GM19328 (cell line): ENCODE data around the gene ZRANB3.

Source experiments
- ATAC-seq: cut with Tn5 transposase; IDR thresholded peaks from one replicate; pipeline ENCODE4 v1.9.1; 2021; ENCODE audit warnings: mild to moderate bottlenecking, moderate library complexity; ENCODE audit not compliant: unreplicated experiment

Gene ZRANB3

DNA sequence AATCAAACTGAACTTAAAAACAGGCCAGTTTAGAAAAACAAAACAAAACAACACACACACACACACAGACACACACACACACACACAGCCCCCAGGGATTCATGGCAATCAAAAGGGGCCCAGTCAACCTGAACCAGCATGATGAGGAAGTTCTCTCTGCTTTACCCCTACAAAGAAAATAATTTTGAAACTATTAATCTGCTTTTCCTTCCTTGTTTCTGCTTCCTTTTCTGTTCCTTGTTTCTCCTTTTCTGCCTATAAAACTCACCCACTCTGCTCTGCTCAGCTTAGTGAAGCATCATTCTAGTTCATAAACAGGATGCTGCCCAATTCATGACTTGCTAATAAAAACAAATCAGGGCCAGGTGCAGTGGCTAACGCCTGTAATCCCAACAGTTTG is 275.8 kb downstream of the ZRANB3 start:
- ATAC-seq = no peak

DNA sequence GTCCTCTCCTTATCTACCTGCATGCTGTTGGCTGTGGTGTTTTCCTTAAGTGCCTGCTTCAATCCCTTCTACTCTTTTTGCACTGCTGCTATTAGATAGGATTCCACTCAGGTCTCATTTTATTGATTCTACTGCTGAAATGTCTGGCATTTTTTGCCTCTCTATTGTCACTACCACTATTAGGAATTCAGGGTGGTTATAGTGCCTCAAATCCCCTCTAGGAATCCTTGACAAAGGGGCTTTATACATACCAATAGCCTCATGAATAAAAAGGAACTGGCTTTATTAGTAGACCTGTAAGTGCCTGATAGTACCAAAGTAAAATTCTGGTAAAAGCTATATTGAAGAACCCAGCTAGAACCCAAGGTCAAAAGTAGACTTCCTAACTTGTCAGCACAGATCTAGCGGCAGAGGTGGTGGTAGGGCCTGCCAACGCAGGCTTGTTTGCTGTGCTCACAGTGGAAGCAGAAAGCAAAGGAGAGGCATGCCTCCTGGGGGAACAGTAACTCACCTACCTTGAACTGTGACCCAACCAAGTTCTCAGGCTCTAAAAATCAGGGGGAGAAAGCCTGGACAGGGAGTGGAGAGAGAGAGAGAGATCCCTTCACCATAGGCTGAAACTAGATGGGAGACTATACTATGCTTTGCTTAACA is 278.1 kb downstream of the ZRANB3 start:
- no peak for ATAC-seq

DNA sequence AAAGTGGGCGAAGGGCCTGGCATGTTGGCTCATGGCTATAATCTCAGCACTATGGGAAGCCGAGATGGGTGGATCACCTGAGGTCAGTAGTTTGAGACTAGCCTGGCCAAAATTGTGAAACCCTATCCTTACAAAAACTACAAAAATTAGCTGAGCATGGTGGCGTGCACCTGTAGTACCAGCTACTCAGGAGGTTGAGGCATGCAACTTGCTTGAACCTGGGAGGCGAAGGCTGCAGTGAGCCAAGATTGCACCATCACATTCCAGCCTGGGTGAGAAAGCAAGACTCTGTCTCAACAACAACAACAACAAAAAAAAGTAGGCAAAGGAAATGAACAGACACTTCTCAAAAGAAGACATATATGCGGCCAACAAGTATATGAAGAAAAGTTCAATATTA is 282.4 kb downstream of the ZRANB3 start:
- no peak for ATAC-seq

DNA sequence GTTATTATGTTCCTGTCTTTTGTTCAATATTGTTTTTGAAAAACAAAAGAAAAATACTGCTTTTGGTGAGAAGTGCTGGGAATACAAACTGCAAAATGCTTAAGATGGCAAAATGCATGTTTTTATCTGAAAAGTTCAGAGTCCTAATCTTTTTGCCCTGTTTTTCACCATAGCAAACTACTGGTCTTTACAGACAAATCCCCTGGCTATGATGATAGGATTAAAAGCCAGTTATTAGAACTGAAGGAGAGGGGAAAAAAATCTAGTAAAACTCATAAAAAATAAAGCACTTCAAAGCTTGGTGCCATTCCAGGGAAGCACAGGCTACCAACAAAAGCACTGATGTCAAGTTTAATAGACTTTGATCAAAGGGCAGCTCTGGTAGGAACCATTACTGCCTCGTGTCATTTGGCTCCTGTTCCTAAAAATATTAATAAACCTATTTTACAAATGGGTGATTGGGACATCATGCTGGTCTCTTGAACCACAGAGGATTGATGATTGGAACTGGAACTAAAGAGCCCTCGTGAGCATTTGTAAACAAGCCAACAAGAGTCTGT is 284.2 kb downstream of the ZRANB3 start:
- no peak for ATAC-seq

DNA sequence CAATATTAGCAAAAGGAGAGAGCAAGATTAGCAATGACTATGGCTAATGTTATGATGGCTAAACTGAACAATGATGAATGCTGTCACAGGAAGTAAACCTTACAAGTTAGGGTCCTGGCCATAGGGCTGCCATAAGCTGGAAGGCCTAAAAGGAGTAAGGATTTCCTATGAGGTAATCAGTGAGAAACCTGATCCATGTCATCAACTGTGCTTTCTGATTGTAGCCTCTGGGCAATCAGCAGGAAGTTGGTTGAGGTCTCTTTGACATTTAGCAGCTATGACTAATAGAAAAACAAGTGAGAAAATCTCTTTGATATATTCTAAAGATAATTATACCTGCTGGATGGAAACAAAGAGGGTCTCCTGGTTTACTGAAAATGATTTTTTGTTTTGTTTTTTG is 285.9 kb downstream of the ZRANB3 start:
- ATAC-seq = no peak

DNA sequence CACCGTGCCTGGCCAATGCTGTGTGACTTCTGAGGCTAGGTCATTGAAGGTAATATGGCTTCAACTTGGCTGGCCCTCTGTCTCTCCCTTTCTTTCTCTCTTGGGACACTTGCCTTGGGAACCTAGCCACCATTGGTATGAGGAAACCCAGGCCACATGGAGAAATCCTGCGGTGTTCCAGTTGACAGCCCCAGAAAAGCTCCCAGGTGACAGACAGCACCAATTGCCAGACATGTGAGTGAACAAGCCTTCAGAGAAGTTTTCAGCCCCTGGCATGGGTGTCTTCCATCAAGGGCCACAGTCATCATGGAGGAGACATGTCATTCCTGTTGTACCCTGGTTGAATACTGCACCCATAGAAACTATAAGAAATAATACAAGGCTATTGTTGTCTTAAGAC is 292.4 kb downstream of the ZRANB3 start:
- ATAC-seq = no peak

DNA sequence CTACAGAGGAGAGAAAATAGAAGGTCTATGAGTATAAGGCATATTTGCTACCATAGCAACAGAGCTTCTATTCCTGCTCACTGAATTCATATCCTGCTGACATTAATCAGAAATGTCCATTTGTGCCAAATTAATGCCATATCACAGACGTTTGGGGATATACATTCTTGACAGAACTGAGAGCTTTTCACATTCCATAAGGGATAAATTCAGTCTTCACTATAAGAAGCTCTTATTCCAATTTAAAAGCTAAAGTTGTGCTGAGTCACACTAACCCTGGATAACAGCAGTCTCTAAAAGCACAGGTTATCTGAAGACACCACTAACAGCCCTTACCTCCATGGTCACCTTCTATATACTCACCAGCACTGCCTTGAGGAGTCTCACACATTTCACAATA is 300.9 kb downstream of the ZRANB3 start:
- ATAC-seq = no peak

DNA sequence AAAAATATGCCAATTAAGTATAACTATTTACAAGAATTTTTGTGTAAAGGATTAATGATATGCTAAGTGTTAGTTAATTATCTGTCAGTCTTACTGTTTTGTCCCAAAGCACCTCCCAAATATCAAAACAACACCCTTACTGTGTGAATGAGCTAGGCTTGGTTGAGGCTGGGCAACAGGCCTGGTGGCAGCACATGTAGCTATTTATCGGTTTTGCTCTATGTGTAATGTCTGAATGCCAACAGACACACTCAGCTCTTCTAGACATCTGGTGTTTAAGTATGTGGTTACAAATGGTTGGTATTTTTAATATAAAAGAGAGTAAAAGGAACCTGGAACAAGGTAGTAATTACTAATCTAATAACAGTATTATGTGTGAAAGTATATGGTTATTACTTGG is 303.6 kb downstream of the ZRANB3 start:
- no peak for ATAC-seq

DNA sequence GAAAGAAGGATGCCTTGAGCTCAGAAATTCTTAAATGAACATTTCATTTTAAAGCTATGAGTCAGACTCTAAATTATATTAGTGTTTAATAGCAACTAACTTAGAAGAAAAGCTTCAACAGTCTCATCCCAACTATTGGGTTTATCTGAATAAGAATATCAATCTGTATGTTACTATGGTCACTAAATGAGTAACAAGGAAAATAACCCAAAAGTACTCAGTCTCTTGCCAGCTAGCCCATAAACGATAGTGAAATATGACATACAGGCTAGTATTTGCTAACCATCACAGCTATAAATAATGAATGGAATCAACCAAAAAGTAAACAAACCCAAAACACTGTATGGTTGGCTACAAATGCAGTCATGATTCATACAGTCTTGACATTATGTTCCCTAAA is 304.1 kb downstream of the ZRANB3 start:
- no peak for ATAC-seq

DNA sequence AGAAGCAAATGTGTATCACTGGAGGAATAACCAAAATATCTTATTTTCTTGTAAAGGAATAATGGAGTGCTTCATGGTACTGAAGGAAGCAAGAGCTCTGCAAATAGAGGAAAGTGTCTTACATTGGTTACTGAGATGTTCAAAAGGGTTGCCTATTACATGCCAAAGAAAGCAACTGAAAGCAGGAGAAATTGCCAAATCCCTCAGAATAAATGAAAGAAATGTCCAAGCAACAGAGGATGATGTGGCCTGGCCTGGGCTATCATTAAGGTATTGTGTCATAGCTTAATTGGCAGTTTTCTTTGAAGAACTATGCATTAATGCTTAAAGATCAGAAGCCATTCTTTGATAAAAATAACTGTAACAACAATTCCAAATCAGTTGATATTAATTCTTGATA is 305.2 kb downstream of the ZRANB3 start:
- no peak for ATAC-seq

DNA sequence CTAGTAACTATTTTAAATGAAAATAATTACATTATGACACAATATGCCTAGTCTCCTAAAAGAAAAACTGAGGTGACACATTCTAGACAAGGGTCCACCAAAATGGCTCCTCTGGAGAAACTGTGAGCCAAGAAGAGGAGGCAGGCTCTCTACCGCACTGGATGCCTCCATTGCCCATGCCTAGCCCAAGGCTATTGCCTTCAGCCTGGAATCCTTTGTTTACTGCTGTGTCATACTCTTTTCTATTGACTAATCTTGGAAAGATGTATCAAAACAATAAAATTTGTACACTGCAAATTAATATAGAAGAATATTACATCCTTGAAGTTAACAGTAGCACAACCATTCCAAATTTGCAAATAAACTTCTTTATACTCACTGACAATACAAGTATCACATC is 311.8 kb downstream of the ZRANB3 start:
- no peak for ATAC-seq

DNA sequence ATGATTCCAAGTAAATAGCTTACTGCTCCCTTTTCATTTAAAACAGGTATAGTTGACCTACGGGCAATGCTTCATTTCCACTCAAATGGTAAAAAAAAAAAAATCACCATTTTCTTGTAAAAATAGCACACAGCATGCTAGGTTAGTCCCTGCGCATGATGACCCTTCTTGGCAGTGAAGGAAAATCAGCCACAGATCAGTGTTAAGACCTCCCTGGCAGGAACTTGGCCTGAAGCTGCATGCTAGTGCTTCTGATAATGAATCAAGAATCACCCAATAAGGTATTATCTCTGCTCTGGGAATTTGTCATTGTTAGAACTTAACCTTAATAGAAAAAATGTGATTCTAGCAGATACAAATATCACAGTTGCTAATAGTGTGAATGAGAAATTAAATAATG is 312.6 kb downstream of the ZRANB3 start:
- ATAC-seq = no peak

DNA sequence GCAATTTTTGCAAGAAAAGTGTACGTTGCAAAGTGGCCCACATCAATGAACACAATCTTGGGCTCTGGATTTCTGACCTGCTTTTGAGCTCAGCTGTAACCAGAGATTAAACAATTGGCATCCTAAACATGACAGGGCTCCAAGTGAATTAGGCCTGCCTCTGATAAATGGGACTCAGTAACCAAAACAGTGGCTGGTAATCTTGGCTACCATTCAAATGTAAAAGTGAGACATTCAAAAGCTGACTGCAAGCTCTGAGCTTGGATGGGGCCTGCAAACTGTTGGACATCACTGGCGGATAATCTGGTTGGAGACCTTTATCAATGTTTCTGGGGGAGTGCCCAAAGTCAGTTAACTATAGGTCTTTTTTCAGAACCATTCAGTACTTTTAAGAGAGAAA is 318.3 kb downstream of the ZRANB3 start:
- ATAC-seq = no peak

DNA sequence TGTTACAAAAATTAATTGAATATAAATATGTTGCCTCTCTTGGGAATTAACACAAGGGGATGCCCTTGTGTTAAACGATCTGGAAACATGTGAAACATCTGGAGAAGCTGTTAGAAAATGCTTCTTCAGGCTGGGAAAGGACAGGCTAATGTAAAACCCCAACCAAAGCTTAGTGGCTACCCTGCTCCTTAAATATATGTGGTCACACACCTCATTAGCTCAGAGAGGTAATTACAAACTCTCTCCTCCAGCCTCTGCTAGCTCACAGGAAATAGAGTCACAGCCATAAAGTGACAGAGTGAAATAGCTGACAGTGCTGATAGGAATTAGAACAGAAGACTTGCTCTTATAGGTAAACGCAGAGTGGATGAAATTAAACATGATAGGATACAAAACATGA is 323.0 kb downstream of the ZRANB3 start:
- ATAC-seq = no peak

DNA sequence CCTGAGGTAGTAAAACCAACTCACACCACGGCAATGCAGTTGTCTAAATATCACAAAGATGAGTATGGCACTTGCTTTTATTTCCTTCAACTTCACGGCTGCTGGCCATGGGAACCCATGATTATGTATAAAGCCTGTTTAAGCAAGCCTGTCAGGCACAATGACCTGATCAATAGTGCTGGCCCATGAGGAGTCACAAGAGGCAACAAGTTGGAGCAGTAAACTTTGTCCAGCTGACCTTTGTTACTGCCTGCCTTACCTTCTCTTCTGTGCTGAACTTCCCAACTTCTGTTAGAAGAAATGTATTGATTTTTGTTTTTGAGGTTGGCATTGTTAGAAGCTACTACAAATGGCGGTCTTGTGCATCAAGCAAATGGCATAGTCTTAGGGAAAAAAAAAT is 327.1 kb downstream of the ZRANB3 start:
- no peak for ATAC-seq

DNA sequence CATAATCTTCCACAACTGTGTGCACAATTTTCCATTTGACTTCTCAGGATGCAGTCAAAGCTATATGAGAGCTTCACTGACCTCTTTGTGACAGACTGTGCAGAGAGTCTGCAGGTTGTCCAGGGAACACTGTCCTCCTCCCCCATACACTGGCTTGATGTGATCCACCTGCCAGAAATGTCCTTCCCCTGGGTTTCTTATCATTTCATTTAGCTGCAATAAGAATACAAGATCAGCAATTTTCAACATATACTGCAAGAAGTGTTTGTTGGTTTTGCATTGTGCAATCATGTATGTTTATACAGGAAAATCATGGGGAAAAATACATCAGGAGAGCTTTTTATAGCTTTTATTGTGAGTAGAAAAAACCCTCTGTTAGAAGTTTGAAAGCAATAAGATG is 328.3 kb downstream of the ZRANB3 start:
- no peak for ATAC-seq

DNA sequence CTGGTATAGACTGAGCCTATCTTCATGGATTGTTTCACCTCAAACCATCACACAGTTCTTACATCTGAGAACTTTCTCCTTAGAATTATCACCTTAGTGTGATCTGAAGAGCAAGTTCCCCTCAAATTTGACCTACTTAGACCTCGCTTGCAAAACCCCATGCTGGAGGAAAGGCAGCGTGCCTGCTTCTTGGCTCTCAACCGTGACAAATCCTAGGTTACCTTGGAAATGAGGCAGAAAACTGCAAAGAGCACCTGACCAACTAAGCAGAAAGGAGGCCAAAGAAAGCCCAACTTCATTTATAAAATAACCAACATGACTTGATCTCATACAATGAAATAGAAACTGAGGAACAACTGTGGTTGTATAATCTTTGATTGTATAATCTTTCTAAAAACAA is 332.5 kb downstream of the ZRANB3 start:
- no peak for ATAC-seq

DNA sequence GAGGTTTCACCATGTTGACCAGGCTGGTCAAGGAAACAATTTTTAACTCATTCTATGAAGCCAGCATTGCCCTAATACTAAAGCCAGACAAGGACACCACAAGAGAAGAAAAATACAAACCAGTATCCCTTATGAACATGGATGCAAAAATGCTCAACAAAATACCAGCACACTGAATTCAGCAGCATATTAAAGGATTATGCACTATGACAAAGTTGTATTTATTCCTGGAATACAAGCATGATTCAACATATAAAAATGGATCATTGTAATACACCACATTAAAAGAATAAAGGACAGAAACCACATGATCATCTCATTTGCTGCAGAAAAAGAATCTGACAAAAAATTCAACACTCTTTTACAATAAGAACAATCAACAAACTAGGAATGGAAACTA is 340.2 kb downstream of the ZRANB3 start:
- ATAC-seq = no peak

DNA sequence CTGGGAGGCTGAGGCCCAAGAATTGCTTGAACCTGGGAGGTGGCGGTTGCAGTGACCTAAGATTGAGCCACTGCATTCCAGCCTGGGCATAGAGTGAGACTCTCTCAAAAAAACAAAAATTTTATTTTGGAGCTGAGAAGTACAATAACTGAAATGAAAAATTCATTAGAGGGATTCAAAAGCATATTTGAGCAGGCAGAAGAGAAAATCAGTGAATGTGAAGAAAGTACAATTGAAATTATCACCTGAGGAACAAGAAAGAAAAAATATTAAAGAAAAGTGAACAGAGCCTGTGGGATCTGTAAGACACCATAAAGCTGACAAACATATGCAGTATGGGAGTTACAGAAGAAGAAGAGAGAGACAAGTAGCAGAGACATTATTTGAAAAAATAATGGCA is 341.9 kb downstream of the ZRANB3 start:
- ATAC-seq = no peak

DNA sequence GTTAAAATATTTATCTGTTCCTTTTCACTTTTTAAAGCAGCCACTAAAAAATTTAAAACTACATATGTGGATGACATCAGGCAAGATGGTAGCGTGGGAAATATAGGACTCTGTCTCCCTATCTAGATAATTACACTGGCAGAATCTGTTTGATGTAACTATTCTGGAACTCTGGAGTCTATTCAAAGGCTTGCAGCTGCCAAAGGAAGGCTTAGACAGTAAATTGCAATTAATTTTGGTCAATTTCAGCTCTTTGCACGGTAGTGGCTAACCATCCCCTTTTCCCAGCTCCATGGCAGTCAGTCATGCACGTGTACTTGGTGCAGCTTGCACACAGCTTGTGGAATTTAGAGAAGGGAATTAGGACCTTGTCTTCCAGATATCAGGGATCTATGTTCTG is 343.7 kb downstream of the ZRANB3 start:
- no peak for ATAC-seq

DNA sequence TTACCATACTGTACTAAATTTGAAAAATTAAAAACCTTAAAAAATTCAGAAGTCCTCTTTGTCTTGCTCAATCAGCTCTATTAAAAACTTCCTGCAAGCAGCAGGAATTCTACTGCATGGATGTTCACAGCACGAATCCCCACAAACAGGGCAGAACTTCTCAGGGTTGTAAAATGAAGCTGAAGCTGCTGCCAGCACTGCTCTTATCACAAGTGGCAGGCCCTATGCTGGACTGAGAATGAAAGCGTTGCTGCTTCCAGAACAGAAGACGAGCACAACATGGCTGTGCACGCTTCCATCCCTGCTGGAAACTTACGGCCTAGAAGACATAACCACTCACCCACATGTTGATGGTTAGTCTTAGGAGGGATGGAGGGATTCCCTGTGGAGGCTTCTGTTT is 345.0 kb downstream of the ZRANB3 start:
- no peak for ATAC-seq

DNA sequence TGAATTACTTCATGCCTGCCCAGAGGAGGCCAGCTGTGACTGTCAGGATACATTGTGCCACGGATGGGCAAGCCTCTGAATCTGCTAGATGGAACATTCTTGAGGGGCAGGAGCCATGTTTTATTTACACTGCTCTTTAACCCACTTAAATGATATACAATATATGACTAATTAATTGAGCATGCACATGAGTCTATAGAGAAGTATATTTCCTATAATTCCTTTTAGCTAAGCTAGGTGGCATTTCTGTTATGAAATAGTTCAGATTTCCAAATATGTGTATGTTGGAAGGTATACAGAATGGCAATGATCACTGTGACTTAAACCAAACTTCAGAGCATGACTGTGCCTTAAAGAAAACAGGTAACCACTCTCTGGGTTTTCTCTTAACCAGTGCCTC is 347.2 kb downstream of the ZRANB3 start:
- ATAC-seq = no peak

DNA sequence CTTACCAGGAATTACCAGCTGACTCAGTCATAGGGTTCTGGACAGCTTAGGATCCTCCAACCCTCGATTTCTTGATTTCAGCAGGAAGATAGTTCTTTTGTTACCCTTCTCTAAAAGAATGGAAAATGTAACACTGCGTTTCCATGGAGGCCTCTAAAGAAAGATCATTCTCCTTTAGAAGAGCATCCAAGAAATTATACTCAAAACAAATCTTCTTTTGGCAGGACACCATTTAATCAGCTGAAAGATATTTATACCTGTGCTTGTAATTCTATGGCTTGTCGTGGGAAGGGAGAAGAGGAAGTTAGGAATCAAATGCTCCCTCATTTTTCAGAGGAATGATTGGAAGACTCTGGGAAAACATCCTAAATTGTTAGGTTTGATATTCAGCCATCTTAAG is 348.4 kb downstream of the ZRANB3 start:
- no peak for ATAC-seq
